GM19240 (cell line): Measurements from ENCODE around the gene CHRM4.

Source experiments
- DNase-seq: peaks from one replicate; pipeline ENCODE4 v3.0.0; 2011; ENCODE audit warnings: low spot score; ENCODE audit not compliant: insufficient read length

Gene CHRM4

DNA sequence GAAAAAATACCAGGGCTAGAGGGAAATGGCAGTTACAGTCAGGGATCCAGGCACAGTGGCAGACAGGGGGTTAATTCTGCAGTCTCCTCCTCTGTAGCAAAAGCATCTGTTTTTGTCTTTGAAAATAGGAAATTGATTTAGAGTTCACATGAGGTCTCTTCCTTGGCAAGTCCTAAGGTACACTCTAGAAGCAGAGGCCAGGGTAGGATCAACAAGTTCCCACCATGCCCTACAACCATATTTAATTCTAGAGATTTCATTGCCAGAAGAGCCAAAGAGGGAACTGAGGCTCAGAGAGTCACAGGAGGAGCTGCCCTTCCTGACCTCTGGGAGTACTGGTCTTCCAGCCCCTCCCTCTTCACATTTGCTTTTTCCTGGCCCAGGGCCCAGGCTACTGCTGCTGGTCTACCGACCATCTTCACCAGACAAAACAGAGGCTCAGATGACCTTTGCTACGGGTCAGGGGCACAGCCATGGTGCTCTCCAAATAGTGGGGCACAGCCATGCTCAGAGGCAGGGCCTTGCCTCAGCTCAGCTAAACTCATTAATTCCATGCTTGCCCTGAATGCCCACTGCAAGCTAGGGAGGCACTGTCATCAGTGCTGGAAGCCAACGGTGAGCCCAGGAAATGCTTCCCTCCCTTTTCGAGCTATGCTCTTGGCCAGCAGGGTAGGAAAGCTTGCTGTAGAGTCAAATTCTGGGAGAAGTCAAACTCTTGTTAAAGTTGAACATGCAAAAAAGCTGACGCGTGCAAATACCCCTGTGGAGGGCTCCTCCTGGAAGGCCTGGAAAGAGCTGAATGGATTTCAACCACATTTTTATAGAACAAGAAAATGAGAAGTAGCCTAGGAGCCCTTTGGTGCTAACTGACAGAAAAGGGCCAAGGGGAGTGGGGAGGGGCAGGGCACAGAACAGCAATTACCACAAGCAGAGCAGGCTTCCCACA, 11.7 kb upstream of the CHRM4 start:
- DNase-seq: no peak

DNA sequence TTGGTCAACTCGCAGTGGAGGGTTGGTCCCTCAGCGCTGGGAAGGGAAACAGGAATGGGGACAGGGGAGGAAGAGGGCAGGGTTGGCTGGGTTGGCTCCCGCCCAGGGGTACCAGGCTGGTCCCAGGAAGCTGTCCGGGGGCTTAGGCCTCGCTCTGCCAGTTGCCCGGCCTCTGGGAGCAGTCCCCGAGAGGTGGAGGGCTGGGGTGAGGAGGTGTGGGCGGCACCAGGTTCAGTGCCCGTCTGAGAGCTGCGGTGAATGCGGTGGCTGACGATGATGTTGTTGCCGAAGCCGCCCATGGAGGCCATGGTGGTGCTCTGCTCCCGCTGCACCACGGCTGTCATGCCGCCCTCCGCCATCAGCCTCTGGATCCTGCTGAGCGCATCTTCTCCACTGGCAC, 6.0 kb upstream of the CHRM4 start:
- DNase-seq: no peak

DNA sequence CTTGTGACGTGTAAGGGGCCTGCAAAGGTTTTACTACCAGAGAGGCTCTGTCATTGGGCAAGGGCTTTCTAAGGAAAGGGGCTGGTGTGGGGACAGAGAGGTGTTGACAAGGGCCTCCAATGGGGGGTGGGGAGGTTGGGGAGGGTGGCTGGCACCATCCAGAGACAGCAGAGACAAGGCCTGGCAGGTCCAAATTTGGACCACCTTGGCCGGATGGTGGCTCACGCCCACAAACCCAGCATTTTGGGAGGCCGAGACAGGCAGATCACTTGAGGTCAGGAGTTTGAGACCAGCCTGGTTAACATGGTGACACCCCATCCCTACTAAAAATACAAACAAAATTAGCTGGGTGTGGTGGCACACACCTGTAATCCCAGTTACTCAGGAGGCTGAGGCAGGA, 2.2 kb upstream of the CHRM4 start:
- DNase-seq: no peak

DNA sequence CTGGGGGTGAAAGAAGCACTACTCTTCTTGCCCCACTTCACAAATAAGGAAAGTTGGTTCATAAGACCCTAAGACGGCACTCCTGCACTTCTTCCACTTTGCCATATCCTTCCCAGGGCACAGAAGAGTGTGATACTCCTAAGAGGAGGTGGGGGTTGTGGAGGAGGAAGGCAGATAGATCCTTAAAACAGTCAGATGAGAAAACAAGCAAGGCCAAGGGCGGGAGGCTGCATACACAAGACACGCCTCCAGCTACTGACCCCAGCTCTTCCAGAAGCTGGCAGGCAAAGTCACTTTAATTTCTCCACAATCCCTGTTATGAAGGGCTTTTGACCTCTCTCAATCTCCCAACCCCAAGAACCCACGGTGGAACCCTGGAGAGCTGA, 1.6 kb upstream of the CHRM4 start:
- DNase-seq: no peak

DNA sequence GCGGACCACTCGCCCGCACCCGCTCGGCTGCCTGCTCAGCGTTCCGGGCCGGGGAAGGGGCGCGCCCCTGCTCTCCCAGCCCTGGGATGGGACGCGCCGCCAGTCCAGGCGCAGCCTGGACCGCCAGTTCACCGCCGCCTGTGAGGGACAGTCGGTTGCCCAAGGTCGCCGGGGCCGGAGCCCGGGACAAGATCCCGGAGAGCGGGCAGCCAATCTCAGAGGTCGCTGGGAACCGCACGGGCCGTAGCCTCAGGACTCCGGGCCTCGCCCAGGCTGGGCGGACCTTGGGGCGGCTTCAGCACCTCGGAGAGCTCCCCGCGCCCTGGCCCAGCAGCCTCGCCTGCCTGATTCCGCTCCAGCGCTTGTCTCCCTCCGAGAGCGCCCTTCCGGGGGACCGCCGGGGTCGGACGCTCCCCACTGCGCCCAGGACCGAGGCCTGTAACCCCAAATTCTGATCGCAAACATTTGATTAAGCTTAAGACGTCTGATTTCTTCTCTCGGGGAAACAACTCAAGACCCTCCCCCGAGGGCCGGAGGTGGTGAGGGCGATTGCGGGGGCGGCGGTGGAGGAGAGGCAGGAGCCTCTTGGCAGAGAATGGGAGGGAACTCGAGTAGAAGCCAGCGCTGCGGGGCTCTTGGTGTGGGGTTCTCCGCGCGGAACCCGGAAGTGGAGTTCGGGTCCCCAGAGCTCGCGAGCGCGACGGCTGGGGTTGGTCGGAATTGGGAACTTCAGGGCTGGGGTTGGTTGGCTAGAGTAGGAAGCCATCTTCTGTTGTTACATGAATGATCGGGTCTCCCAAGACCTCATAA, 1.1 kb upstream of the CHRM4 start:
- DNase-seq: peak; percentile 97

DNA sequence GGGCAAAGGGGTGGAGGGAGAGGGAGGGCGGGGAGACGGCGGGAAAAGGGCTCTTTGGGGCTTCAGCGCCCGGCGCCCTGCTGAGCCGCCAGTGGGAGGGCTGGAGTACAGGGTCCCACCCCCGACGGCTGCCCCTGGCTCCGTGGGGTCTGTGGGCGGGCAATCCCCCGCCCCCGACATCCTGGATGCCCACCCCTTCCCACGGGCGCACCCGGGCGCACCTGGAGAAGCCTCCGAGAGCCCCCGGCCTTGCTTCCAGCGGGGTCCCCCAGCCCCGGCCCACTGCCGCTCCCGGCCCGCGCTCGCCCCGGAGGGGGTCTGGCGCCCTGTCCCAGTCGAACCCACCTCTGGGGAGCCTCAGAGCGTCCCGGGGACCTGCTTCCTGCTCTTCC, 394 bp downstream of the CHRM4 start:
- DNase-seq: no peak

DNA sequence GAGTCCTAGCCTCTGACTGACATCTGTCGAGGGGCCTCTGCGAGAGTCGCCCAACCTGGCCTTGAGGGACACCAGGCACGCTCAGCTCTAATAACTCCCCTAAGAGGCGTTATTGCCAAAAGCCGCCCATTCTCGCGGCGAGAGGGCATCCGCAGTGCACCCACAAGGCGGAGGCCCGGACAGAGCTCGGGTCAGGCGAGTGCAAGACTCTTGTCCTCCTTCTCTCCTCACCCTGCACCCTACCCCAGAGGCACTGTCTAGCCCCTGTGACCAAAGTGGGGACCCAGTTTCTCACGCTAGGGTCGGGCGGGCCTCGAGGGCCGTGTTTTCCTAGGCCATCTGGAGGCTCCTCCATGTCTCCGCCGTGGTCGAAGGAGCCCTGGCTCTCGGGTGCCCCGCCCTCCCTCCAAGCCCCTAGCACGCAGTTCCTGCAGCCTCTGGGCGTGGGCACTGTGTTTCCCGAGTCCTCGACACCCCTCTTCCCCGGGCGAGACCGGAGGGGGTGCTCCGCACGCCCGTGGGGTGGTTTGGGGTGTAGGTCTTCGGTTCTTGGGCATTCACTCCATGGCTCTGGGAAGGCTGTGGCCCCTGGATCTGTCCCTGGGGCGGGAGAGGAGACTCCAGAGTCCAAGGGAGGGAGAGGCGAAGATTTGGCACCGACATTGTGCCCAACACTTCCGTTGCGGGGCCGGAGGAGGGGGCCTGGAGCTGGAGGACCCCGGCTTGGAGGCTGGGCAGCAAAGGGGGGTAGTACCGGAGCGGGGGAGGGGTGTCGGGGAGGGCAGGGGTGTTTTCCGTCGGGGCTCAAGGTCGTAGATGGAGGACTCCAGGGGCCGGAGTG, 1.0 kb downstream of the CHRM4 start:
- no peak for DNase-seq

DNA sequence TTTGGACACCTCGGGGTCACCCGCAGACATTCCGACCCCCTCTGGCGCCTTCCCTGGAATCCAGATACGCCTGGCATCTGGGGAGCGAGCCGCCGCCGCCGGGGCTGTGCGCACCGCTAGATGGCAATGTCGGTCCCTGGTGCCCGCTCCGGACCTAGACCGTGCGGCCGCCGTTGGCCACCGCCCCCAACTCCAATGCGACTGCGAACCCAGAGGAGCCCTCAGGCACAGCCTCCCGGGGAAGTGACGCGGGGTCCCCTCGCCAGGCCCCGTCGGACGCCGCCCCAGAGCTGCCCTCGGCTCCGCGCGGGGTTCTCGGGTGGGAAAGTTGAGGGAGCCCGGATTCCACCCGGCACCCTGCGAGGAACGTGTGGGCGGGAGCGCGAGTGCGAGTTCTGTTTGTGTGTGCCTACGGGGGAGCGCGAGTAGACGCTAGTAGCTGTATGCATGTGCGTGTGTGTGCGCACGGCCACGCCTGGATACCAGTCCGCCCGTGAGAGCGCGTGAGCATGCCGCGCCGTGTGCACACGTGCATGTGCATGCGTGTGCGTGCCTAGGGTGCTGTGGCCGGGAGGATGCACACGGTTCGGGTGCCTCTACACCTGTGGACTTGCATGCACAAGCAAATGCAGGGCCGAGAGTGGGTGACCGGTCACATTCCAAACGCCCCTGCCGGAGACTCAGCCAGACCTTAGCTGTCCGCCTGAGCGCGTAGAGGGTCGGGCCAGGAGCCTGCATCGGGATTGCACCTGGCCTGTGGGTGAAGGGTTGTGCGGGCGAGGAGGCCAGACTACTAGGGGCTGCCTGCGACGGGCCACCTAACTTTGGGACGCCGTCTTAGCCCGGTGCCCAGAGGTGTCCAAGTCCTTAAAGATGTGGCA, 1.9 kb downstream of the CHRM4 start:
- DNase-seq: peak; percentile 86

DNA sequence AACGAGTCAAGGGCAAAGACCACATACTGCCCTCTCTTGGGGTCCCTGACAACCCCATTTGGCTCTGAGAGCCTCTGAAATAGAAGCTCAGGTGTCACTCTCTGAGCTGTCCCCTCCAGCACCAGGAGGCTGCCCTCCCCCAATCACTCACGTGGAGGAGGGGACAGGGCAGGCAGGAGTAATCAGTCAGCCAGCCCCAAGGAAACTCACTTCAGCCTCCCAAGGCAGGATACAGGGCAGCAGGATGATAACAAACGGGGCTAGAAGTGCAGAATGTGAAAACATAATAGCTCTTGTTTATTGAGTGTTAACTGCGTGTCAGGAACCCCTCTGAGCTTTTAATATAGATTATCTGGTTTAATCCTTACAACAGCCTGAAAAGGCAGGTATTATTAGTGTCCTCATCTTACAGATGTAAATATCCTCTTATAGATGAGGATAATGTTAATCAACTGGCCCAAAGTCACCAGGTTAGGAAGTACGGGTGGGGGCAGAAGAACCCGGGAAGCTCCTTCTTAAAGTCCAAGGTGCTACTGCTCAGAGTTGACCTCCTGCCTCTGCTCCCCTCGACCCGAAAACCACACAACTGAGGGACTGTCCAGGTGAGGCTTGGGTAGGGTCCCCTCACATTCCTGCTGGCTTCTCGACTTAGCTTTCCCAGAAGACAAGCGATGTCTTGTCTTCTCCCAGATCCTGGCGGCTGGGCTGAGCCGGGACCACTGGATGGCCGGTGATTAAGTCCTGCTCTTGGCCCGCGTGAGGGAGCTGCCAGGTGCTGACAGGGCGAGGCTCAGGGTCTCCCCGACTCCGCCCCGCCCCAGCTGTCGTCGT, 2.7 kb downstream of the CHRM4 start:
- DNase-seq: no peak

DNA sequence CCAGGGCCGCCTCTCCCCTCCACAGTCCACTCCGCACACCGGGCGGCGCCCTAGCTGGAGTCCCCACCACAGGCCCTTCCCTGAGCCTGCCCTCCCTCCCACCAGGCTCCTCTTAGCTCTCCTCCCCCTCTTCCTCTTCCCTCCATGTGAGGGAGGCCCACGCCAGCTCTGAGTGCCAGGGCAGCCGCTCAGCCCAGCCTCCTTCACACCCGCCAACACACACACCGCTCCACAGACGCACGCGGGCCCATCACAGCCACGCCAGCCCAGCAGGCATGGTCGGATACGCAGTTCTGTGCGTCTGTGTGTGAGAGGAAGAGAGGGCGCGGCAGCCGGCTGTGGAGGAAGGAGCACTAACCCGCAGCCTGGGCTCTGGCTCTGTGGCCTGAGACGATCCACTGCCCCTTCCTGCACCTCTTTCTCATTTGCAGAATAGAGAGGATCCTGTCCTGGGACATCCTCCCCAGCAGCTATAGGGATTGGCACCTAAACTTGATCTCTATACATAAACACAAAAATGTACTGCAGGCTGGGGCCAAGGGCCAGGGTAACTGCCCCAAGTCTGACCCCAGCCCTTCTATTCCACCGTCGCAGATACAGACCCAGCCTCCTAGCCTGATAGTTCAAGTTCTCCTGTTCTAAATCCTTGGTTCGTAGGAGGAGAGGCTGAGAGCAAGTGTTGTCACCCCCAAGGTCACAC, 3.5 kb downstream of the CHRM4 start:
- no peak for DNase-seq

DNA sequence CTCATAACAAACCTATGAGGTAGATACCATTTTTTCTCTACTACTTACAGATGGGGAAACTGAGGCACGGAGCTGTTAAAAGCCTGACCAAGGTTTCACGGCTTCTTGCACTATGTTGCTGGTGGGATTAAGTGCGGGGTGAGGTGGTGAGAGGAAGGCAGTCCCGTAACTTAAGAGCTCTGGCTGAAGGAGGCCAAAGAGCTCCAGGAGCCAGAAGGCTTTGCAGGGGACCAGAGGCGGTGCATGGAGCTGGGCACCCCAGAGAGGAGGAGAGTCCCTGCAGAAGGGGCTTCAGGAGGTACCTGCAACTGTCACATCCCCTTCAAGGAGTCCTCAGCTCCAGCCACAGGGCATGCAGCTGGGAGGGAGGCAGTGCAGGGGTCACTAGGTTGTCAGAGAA, 4.1 kb downstream of the CHRM4 start:
- DNase-seq: no peak

DNA sequence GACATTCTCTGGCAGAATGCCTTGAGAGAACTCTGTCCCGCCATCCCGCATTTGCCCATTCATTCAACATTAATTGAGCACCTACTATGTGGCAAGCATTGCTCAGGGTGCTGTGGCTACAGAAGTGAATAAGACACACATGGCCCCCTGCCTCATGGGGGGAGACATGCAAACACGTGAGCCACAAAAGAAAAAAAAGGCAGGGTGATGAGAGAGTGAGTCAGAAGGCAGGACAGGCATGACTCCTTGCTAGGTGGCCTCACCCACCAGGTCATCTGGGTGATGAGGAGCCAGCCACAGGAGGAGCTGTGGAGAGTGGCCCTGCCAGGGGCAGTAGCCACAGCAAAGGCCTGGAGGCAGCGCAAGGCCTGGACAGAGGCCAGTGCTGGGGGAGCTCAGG, 4.9 kb downstream of the CHRM4 start:
- no peak for DNase-seq

DNA sequence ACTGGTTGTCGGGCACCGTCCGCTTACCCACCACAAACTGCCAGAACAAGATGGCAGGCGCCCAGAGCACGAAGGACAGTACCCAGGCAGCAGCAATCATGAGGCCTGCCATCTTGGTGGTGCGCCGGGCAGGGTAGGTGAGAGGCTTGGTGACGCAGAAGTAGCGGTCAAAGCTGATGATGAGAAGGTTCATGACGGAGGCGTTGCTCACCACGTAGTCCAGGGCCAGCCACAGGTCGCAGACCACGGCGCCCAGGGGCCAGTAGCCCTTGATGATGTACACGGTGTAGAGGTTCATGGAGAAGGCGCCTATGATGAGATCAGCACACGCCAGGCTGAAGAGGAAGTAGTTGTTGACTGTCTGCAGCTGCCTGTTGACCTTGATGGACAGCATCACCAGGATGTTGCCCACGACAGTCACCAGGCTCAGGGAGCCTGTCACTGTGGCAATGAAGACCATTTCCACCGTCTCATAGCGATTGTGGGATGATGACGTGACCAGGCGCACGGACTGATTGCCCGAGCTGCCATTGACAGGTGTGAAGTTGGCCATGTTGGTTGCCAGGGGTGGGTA, 5.5 kb downstream of the CHRM4 start:
- DNase-seq: no peak

DNA sequence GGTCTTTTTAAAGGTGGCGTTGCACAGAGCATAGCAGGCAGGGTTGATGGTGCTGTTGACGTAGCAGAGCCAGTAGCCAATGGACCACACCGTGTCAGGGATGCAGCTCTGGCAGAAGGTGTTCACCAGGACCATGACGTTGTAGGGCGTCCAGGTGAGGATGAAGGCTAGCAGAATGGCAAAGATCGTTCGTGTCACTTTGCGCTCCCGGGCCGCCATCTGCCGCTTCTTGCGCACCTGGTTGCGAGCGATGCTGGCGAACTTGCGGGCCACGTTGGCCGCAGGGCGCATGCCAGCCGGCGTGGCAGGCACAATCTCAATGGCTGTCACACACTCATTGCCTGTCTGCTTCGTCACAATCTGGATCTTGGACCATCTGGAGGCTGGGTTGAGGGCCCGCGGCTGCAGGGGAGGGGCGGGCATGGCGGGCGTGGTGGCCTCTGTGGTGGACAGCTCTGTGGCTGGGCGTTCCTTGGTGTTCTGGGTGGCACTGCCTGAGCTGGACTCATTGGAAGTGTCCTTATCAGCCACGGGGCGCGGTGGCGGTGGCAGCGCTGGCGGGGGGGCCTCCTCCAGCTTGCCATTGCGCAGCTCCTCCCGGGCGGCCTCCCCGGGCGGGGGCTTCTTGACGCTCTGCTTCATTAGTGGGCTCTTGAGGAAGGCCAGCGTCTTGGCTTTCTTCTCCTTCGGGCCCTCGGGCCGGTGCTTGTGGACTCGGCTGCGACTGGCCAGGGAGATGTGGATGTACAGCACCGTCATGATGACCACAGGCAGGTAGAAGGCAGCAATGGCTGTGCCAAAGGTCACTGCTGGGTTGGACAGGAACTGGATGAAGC, 6.2 kb downstream of the CHRM4 start:
- DNase-seq: no peak

DNA sequence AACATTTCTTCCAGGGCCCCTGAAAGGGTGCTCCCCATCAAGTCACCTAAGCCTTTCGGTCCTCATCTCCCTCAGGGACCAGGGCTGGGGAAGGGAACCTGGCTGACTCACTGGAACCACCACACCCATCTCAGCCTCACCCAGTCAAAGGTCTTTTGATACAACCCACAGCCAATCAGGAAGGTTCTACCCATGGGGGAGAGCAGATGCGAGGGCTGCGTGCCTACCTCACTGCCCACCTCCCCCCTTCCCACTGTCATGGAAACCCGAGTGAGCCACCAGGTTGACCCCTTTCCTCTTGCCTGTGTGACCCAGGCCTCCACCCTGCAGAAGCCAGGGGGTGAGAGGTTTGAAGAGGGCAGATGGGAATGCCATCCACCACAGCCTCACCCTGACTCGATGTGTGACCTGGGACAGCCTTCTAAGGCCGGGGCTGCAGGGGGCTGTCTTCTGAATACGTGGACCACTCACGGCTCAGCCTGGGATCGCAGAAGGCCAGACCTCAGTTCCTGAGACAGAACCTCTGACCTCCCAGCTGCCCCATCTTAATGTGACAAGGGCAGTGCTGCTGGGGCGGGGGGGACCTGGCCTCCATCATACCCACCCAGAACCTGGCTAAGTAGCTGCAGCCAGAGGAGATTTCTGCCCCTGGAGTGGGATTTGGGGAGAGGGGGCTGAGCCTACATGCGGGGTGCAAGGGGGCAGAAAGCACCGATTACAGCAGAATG, 7.4 kb downstream of the CHRM4 start:
- DNase-seq: no peak

DNA sequence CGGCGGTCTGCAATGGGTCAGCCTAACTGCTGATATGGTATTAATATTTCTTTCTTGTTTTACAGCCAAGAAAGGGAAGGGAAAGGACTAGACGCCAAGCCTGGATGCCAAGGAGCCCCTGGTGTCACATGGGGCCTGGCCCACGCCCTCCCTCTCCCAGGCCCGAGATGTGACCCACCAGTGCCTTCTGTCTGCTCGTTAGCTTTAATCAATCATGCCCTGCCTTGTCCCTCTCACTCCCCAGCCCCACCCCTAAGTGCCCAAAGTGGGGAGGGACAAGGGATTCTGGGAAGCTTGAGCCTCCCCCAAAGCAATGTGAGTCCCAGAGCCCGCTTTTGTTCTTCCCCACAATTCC, 8.2 kb downstream of the CHRM4 start:
- no peak for DNase-seq

DNA sequence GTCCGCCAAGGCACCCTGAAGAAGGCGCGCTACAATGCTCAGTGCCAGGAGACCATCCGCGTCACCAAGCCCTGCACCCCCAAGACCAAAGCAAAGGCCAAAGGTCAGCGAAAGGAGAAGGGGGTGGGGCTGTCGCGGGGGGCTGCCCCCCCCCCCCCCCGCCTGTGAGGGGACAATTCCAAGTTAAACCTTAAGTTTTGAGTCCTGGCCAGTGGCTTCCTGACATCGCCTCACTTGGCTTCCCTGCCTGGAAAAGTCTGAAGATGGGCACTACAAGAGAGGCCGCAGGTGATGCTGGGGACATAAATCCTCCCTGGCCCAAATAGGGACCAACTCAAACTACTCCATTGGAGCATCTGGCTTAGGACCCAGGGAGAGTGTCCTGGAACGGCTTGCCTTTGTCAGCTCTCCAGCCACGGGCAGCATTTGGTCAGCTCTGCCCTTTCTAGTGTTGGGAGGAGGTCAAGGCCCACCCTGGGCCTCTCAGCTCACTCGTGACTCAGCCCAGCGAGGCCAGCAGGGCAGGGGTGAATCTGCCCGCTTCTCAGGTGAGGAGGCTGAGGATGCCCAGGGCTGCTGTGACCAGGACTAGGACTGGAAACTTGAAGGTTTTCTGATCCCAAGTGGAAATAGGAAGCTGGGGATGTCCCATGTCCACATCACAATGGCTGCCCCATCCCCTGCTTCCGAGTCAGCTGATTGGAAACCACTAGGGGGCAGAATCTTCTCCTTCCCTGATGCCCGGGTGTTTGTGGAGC, 8.8 kb downstream of the CHRM4 start:
- no peak for DNase-seq
